MM.1S (cell line): ENCODE data around the gene SLC44A5.

Experiments used
- EZH2 ChIP-seq: fragments of 300-600 bp; sonication (generic); optimal IDR thresholded peaks from 2 replicates; pipeline ENCODE3; 2017; ENCODE audit warnings: low read depth, mild to moderate bottlenecking, antibody characterized with exemption, low read length, mixed read lengths
- EZH2phosphoT487 ChIP-seq: fragments of 300-600 bp; sonication (generic); IDR thresholded peaks from 2 replicates; pipeline ENCODE4 v1.6.1; 2018; ENCODE audit warnings: antibody characterized with exemption, low read length
- TF ChIP-seq, protein P1 (sequence below): fragments of 300-600 bp; sonication (generic); IDR thresholded peaks from 2 replicates; pipeline ENCODE4 v1.5.1; 2016; ENCODE audit warnings: antibody characterized with exemption, low read length, mixed read lengths

DNA sequence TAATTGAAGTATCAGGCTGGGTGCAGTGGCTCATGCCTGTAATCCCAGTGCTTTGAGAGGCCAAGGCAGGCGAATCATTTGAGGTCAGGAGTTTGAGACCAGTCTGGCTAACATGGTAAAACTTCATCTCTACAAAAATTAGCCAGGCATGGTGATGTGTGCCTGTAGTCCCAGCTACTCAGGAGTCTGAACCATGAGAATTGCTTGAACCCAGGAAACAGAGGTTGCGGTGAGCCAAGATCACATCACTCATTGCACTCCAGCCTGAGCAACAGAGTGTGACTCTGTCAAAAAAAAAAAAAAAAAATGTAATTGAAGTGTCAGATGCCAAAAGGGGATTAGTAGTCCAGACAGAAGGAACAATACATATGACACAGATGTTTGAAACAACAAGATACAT, 56.7 kb downstream of the SLC44A5 start:
- no peak for TF ChIP-seq EZH2
- TF ChIP-seq, protein P1, sequence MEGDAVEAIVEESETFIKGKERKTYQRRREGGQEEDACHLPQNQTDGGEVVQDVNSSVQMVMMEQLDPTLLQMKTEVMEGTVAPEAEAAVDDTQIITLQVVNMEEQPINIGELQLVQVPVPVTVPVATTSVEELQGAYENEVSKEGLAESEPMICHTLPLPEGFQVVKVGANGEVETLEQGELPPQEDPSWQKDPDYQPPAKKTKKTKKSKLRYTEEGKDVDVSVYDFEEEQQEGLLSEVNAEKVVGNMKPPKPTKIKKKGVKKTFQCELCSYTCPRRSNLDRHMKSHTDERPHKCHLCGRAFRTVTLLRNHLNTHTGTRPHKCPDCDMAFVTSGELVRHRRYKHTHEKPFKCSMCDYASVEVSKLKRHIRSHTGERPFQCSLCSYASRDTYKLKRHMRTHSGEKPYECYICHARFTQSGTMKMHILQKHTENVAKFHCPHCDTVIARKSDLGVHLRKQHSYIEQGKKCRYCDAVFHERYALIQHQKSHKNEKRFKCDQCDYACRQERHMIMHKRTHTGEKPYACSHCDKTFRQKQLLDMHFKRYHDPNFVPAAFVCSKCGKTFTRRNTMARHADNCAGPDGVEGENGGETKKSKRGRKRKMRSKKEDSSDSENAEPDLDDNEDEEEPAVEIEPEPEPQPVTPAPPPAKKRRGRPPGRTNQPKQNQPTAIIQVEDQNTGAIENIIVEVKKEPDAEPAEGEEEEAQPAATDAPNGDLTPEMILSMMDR: no peak
- no peak for TF ChIP-seq EZH2phosphoT487
